NCI-H2029 (cell line): ENCODE data around the gene CMSS1.

ENCODE experiments used
- DNase-seq: peaks from one replicate; lab custom pipeline; 2025; lab: John Stamatoyannopoulos, UW

The CMSS1 gene

DNA sequence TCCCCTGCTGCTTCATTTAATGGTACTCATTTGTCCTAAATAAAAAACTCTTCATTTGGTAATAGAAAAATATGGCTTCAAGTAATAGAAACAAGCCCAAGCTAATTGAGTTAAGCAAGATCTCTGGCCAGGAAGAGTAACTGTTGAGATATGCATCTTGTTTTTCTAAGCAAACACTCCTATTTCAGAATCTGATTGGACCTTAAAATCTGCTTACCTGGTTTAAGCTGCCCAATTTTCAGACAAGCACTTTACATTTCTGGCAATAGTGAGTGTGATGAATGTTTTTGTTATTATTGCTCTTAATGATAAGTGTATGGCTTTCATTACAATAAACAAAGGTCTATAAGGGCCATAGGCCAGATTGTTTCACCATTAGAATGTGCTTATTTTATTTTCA is 86.2 kb downstream of the CMSS1 start:
- DNase-seq, result no peak

GRCh38 chr3:99907959-99908544 is 90.4 kb downstream of the CMSS1 start:
- DNase-seq, result no peak

DNA sequence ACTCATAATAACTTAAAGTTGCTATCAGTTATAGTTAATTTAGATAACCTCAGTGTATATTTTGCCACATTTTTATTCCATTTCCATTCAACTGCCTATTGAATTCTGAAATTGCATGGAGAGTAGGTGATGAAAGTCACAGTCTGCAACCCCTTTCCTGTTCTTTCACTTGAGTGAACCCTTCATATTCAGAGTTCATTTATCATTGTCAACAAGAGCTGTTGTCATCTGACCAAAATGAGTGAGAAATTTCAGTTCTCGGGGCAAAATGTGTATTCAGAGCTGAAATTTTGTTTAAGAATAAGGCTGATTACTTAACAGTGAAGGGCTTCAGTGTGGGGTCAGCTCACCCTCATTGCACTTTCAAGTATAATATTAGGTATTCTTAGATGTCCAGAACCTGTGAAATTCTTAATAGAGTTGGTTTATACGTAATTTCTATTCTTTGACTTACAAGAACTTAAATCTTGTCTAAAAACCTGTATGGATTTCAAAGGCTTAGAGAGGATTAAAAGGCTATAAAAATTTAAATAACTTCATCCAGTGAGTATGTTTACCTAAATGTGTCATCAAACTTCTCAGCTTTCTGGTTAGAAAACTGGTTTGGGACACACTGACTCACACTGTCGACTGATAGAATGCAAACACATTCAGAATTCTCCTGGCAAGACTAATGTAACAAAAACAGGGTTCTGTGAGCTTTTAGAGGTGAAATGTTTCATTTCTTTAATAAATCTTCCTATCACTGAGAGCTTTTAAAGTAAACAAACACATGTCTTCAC is 92.2 kb downstream of the CMSS1 start:
- DNase-seq, result no peak

DNA sequence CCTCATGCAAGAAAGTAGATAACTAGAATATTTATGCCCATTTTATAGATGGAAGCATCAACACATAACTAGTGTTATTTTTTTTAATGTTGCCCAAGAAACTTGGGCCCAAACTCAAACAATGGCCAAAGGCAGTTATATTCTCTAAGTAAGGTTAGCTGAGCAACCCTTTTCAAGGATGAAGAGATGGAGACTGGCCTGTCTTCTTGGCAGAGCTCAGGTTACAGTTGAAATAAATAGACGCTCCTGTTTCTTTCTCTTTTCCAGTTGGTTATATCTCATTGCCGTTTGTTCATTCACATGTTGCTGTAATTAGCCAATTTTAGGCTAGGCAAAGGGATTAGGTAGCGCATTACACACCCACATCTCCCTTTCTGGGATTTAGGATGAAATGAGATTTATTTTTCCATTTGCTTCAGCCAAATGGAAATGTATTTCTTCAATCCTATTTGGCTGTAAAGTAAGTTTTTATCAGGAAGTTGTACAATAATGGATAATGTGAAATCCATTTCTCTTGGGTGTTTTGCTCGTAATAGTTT is 93.2 kb downstream of the CMSS1 start:
- DNase-seq, result no peak

DNA sequence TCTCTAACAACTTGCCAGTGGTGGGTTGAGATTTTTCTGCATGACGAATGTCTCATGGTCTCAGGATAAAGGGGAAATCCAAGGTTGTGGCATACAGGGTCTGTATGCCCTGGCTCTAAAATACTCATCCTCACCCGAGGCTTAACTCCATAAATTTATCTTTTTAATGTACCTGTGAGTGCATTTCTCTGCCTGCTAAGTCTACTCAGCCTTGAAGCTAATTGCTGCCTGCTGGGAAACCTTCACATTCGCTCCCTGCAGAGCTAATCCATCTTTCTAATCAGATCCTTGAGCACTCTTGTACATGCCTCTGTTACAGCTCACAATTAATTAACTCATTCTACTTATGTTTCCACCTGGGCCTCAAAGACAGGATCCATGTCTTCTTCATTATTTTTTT is 93.8 kb downstream of the CMSS1 start:
- no peak for DNase-seq

DNA sequence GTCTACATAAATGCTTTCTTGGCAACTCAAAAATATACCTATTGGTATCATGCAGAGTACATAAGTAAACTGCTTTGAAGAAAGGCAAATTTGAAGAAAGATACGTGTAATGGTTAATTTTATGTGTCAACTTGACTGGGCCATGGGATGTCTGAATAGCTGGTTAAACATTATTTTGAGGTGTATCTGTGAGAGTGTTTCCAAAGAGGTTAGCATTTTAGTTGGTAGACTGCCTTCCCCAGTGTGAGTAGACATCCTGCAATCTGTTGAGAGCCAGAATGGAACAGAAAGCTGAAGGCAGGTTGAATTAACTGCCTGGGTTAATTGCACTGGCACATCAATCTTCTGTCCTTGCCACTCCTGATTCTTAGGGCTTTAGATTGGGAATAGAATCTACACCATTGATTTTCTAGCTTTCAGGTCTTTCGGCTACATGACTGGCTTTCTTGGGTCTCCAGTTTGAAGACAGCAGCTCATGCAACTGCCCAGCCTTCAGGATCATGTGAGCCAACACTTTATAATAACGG is 98.3 kb downstream of the CMSS1 start:
- no peak for DNase-seq

- no peak for DNase-seq
Measured at GRCh38 chr3:99918715-99919114, 101.1 kb downstream of the CMSS1 start.

DNA sequence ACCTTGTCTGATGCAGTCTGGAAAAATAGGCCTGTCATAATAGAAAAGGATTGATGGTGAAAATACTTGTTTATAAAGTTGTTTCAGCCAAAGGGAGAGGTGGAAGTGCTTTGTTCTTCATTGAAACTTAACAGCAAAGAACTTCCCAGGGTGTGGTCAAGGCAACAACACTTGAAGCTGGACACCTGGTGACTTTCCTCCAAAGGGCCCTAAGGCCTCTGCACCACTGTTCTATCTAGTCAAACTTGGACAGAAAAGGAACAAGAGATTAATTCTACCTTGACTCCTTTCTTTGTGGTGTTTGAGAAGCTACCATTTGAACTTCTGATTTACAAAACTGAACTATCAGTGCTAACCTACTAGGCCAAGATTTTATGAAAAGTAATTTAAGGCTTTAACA is 102.0 kb downstream of the CMSS1 start:
- no peak for DNase-seq

GRCh38 chr3:99920481-99921376 is 103.1 kb downstream of the CMSS1 start:
- DNase-seq, result peak; percentile 66

GRCh38 chr3:99921377-99921695 is 103.7 kb downstream of the CMSS1 start:
- no peak for DNase-seq

- no peak for DNase-seq
Measured at GRCh38 chr3:99921986-99922385, 104.3 kb downstream of the CMSS1 start.

GRCh38 chr3:99923873-99924272 is 106.2 kb downstream of the CMSS1 start:
- DNase-seq, result no peak

- peak; percentile 92 for DNase-seq
Measured at GRCh38 chr3:99925584-99926230, 108.0 kb downstream of the CMSS1 start.

DNA sequence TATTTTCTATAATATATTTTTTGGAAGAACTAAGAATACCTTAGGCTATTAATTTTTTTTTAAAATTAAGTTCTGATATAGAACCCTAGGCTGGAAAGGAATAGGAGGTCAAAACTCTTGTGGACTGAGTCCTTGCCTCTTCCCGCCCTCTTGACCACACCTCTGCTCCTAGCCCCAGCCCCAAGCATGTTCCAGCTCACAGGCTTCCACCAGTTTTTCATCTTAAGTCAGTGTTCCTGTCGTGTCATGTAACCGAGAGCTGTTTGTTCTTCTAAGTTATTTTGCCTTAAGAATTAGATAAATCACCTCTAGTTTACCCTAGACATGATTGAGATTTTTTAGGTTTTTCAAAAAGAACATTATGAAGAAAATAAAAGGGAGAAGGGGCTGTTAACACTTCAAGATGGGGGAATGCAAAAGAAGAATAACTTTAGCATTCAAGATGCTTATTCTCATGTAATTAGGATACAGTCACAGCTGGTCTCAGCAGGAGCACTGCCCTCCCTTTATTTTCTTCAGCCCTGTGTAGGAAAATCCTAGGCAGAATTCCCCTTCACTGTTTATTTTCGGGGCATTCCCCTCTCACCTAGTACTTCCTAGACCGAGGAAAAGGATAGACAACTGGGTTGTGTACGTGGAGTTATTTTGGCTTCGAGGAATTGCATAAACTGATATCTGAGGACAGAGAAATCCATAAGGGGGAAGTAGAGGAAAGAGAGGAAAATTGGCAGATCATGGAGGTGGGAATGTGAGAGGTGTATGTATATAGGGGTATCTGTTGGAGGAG is 110.2 kb downstream of the CMSS1 start:
- DNase-seq, result no peak

DNA sequence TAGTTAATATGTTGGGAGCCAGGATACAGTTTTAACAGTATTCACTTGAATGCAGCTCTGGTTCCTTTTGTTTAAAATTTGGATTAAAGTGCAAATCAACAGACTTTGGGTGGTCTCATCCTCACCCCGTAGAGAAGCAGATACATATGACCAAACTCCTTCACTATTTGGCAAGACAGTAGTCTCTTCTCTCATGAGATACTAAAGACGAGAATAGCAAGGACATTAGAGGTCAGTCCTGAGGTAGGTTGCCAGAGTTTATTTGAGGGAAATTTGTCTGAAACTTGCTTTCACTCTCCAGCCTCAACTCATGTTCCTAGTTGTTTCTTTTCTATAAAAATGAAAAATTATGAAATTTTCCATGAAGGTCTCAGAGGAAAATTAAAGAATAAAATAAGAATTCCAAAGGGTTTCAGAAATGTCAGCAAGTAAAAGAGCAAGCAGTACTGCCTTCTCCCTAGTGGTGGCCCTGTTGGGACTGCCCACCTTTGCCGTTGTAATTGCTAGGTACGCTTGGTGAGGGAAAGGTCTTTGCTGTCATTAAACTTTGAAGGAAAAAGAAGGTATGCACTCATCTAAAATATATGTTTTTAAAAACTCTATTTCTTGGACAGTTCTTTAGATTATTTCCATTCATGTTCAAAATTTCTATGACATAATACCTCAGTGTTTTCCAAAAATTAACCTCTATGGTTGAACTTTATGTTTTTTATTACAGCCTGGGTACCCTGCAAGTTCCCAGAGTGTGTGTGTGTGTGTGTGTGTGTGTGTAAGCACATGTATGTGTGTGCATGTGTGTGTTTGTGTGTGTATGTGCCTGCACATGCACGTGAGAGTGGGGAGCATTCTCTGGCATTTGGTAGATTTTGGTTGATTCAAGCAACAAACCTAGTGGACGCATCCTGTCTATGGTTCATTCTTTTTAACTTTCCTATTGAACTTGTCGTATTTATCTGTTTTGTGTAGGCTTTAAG is 111.4 kb downstream of the CMSS1 start:
- no peak for DNase-seq

DNA sequence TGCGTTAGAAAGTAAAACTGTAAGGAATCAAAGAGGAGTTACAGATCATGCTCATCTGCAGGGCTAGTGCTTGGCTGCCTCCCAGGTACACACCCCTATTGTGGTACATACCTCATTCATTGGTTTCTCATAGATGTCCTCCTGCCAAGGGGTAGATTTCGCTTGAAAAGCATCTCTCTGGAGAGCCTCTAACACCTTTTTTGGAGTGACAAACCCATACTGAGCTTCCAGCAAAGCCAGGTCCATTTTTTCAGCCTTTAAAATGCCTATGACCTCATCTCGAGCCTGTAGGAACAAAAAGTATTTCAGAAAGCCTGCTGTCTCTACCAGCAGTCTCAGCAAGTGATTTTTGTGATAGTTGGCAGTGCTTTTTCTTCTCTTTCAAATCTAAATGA is 112.1 kb downstream of the CMSS1 start:
- peak; percentile 32 for DNase-seq

DNA sequence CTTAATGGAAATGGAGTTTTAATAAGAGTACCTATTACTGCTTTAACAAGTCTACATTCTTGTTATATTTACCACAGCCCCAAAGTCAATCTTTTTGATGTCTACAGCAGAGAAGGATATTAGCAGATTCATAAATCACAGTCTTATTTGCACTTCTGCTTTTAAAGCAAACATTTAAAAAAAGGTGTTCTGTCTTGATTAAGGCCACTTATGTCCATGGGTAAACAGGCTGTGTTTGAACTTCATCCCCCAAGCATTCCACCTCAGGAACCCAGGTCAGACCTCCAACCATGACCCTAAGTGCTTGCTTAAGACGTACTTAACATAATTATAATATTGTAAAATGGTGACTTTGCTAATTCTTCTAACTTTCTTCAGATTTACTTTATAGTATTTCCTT is 113.4 kb downstream of the CMSS1 start:
- no peak for DNase-seq

DNA sequence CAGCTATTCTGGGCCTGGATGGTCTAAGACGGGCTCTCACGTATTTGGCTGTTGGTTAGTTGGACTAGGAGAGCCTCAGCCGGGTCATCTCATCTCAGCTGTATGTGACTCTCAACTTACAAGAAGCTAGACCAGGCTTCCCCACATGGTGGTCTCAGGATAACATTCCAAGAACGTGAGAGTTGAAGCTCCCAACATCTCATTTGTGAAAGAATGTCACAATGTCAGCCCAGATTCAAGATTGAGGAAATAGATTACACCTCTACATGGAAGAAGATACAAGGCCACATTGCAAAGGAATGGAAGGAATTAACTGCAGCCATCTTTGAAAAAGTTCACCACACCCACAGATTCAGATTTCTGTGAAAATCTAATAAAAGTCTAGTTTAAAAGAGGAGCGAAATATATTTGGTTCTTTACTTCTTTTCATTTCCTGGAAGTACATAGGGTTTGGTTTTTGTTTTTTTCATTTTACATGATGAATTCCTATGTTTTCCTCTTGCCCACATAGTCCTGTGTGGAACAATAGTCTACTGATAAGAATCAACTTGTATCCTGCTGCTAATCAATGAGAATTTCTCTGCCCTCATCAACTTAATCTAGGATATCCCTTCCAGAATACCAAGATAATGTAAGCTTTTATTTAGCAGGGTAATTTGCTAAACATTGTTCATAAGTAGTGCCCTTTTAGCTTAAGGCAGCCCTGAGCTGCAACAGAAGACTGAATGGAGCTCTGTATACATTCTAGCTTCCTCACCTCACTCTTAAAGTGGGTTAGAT is 116.5 kb downstream of the CMSS1 start:
- no peak for DNase-seq
